DMS 273 (cell line): ENCODE measurements around the gene SF3B6.
"Not testable (repeated sequence)": the region's sequence is repeated elsewhere in the genome, so short reads cannot be mapped to it uniquely, and the experiment has no call there.

Experiments
- DNase-seq: peaks from one replicate; lab custom pipeline; 2025; ENCODE audit not compliant: unreplicated experiment; lab: John Stamatoyannopoulos, UW

Gene SF3B6

GRCh38 chr2:24075915-24076848 is at the start of gene SF3B6:
SF3B6 (minus strand) TSS chr2:24076326; CDS start chr2:24076229, 97 bp downstream.
- DNase-seq, result peak; percentile 100

- DNase-seq, result peak; percentile 70
Observed at GRCh38 chr2:24123922-24124580, 47.9 kb upstream of the SF3B6 start.

- DNase-seq, result peak; percentile 87
Observed at GRCh38 chr2:24123195-24123921, 47.2 kb upstream of the SF3B6 start, which contains the start of the genes FAM228B and PFN4. FAM228B (plus strand) TSS chr2:24123469; CDS start chr2:24124362, 893 bp downstream. PFN4 (minus strand) TSS chr2:24123334; CDS start chr2:24122535, 799 bp downstream.

GRCh38 chr2:24122366-24123194 is 46.5 kb upstream of the SF3B6 start:
- DNase-seq, result peak; percentile 34

- DNase-seq, result no peak
Observed at GRCh38 chr2:24121469-24121868, 45.3 kb upstream of the SF3B6 start.

GRCh38 chr2:24121066-24121465 is 44.9 kb upstream of the SF3B6 start:
- no peak for DNase-seq

GRCh38 chr2:24117902-24118301 is 41.8 kb upstream of the SF3B6 start:
- peak; percentile 13 for DNase-seq

- no peak for DNase-seq
Observed at GRCh38 chr2:24115057-24115456, 38.9 kb upstream of the SF3B6 start.

- no peak for DNase-seq
Observed at GRCh38 chr2:24111407-24111901, 35.3 kb upstream of the SF3B6 start.

- no peak for DNase-seq
Observed at GRCh38 chr2:24110660-24111303, 34.7 kb upstream of the SF3B6 start.

- not testable (repeated sequence) for DNase-seq
Observed at GRCh38 chr2:24109431-24109830, 33.3 kb upstream of the SF3B6 start.

GRCh38 chr2:24107336-24107735 is 31.2 kb upstream of the SF3B6 start:
- no peak for DNase-seq

GRCh38 chr2:24106786-24107185 is 30.7 kb upstream of the SF3B6 start:
- DNase-seq, result no peak

- no peak for DNase-seq
Observed at GRCh38 chr2:24105816-24106215, 29.7 kb upstream of the SF3B6 start.

GRCh38 chr2:24104906-24105305 is 28.8 kb upstream of the SF3B6 start:
- DNase-seq, result peak; percentile 43

- no peak for DNase-seq
Observed at GRCh38 chr2:24104110-24104650, 28.1 kb upstream of the SF3B6 start.

- DNase-seq, result no peak
Observed at GRCh38 chr2:24102677-24103076, 26.6 kb upstream of the SF3B6 start.

GRCh38 chr2:24101992-24102391 is 25.9 kb upstream of the SF3B6 start:
- no peak for DNase-seq

- DNase-seq, result not testable (repeated sequence)
Observed at GRCh38 chr2:24100732-24101131, 24.6 kb upstream of the SF3B6 start.
